Activated CD4-positive, alpha-beta T cell treated with anti-CD3 and anti-CD28 coated beads, Interleukin-2, amount 50 U/mL, for 48 hours (primary cell): ENCODE measurements around the gene SERPINB11.
"Not testable (repeated sequence)": the region's sequence is repeated elsewhere in the genome, so short reads cannot be mapped to it uniquely, and the experiment has no call there.

Experiments used
- DNase-seq, 2 experiments: peaks; one replicate each; pipeline ENCODE4 v3.0.0-alpha.2; 2020

The SERPINB11 gene

GRCh38 chr18:63731215-63731614 is 28.5 kb downstream of the SERPINB11 start:
- no peak for DNase-seq

GRCh38 chr18:63736876-63737275 is 34.1 kb downstream of the SERPINB11 start:
- DNase-seq, result no peak

GRCh38 chr18:63741769-63742168 is 39.0 kb downstream of the SERPINB11 start:
- no peak for DNase-seq

- no peak for DNase-seq
These were observed 44.2 kb downstream of the SERPINB11 start for GRCh38 chr18:63747006-63747405.

- no peak for DNase-seq
These were observed 46.7 kb downstream of the SERPINB11 start for GRCh38 chr18:63749489-63749888.

- no peak for DNase-seq
These were observed 49.9 kb downstream of the SERPINB11 start for GRCh38 chr18:63752636-63753035.

GRCh38 chr18:63753676-63754075 is 50.9 kb downstream of the SERPINB11 start:
- DNase-seq, result no peak

- DNase-seq, result no peak
These were observed 54.8 kb downstream of the SERPINB11 start for GRCh38 chr18:63757541-63757940.

GRCh38 chr18:63758615-63759240 is 56.0 kb downstream of the SERPINB11 start:
- DNase-seq, result no peak

GRCh38 chr18:63759786-63760185 is 57.0 kb downstream of the SERPINB11 start:
- DNase-seq, result not testable (repeated sequence)

- no peak for DNase-seq
These were observed 59.8 kb downstream of the SERPINB11 start for GRCh38 chr18:63762518-63762917.

- DNase-seq, result no peak
These were observed 61.3 kb downstream of the SERPINB11 start for GRCh38 chr18:63763831-63764600.

GRCh38 chr18:63765837-63766236 is 63.1 kb downstream of the SERPINB11 start:
- DNase-seq, result no peak
